Sigmoid colon (tissue), 7 donors: Measurements from ENCODE around the gene SSR1. TPM values are rescaled to one million over a fixed set of nuclear protein-coding genes. Genes with fewer than 3 reads are reported as not detected.
"Not testable (repeated sequence)": the region's sequence is repeated elsewhere in the genome, so short reads cannot be mapped to it uniquely, and the experiment has no call there.

Source experiments
- DNase-seq: peaks from one replicate; pipeline ENCODE4 v3.0.0-alpha.2; 2019
- H3K27ac ChIP-seq, 4 donors: fragments of 200-600 bp; sonication (generic); one replicate each; pipeline ENCODE4 v1.5.1; 2016 to 2019; ENCODE audit warnings: mild to moderate bottlenecking in 1 of 4
- H3K27me3 ChIP-seq, 3 donors: fragments of 200-600 bp; sonication (generic); one replicate each; pipeline ENCODE4 v1.5.1; 2019; ENCODE audit warnings: mild to moderate bottlenecking in 1 of 3
- H3K36me3 ChIP-seq, 4 donors: fragments of 200-600 bp; sonication (generic); one replicate each; pipeline ENCODE4 v1.5.1; 2016 to 2019
- H3K4me1 ChIP-seq, 4 donors: fragments of 200-600 bp; sonication (generic); one replicate each; pipeline ENCODE4 v1.5.1; 2017 to 2019
- H3K4me3 ChIP-seq, 4 donors: fragments of 200-600 bp; sonication (generic); one replicate each; pipeline ENCODE4 v1.5.1; 2017 to 2019; ENCODE audit warnings: mild to moderate bottlenecking in 2 of 4, moderate library complexity in 1 of 4
- H3K9me3 ChIP-seq, 4 donors: fragments of 200-600 bp in 3 of 4; sonication (generic) in 3 of 4; one replicate each; pipeline versions ENCODE4 v1.5.1 to v1.6.1; 2013 to 2019
- CTCF ChIP-seq, 4 experiments: fragments of 450-650 bp in 3 of 4; fragments of 200-600 bp in 1 of 4; IDR thresholded peaks; one replicate each; pipeline ENCODE4 v1.5.1; 2016 to 2019; ENCODE audit warnings: antibody characterized with exemption in 4 of 4, mild to moderate bottlenecking in 3 of 4, moderate library complexity in 2 of 4
- EP300 ChIP-seq, 4 donors: sonication (generic); formaldehyde crosslinking; IDR thresholded peaks; one replicate each; pipeline ENCODE4 v1.6.1; 2017; ENCODE audit warnings: antibody characterized with exemption in 4 of 4
- POLR2A ChIP-seq, 2 donors: fragments of 450-650 bp; IDR thresholded peaks; one replicate each; pipeline ENCODE4 v1.6.1; 2016; ENCODE audit warnings: antibody characterized with exemption in 2 of 2, mild to moderate bottlenecking in 2 of 2, moderate library complexity in 2 of 2
- POLR2AphosphoS5 ChIP-seq, 4 donors: sonication (generic); formaldehyde crosslinking; IDR thresholded peaks; one replicate each; pipeline ENCODE4 v1.6.1; 2017; ENCODE audit warnings: antibody characterized with exemption in 4 of 4
- WGBS, 2 donors: extraction: QIAGEN DNeasy Blood & Tissue Kit; methylation state at CpG; one replicate each; pipeline ENCODE4 v1.1.7; 2013; 5-methylcytosine and 5-hydroxymethylcytosine counted together
- intact Hi-C: fragments of 100-400 bp; cut with DNase I; formaldehyde crosslinking; loops from one replicate; pipeline ENCODE4 v1.15.1; 2023
- polyA plus RNA-seq, 3 donors: library from polyadenylated mRNA; stranded (reverse); fragments of 200-250 nt; gene quantifications; one replicate each; pipeline ENCODE4 v1.2.3, GENCODE V29; 2013
- total RNA-seq, 4 donors: library from RNA; depleted of rRNA; stranded (reverse); fragments of >200 nt; gene quantifications; one replicate each; pipeline ENCODE4 v1.1.0, GENCODE V29; 2016
- donor health status: healthy with polysubstance abuse.
- donor health status: Bipolar disorder and iron deficiency.
- donor health status: healthy.

Gene SSR1
- total and polyA plus RNA-seq, 7 donors = 10.8 to 55.1 (median 29.7) TPM

GRCh38 chr6:7276199-7276524 is 36.8 kb downstream of the SSR1 start:
- no peaks in the 10 kb centered on the region for H3K36me3 ChIP-seq
- no peak for TF ChIP-seq POLR2AphosphoS5 (IDR thresholded peaks at IDR 0.05)
- TF ChIP-seq EP300 (IDR thresholded peaks at IDR 0.05) = no peak
- no peak overlapping the region for H3K4me3 ChIP-seq
- no peak overlapping the region for H3K27ac ChIP-seq
- DNase-seq = no peak
- H3K9me3 ChIP-seq = no peaks in the 10 kb centered on the region
- no peaks in the 10 kb centered on the region for H3K27me3 ChIP-seq
- WGBS, 2 donors = 53 to 64% methylated on average over 7 of the region's 7 CpGs
- intact Hi-C loops = loop anchor here (1.0 kb wide), 1 partner anchor 339 kb away; no protein-coding TSS in a partner anchor
- H3K4me1 ChIP-seq = peaks cover 0 to 4% (median 0%) of the 10 kb centered on the region in 4 donors

GRCh38 chr6:7274525-7274924 is 38.5 kb downstream of the SSR1 start:
- H3K36me3 ChIP-seq, DNase-seq, H3K27me3 ChIP-seq, H3K27ac ChIP-seq, intact Hi-C loops, H3K4me1 ChIP-seq, H3K9me3 ChIP-seq, H3K4me3 ChIP-seq: not testable (repeated sequence)
- 91 to 93% methylated on average over 8 of the region's 8 CpGs for WGBS, 2 donors

GRCh38 chr6:7273709-7274108 is 39.3 kb downstream of the SSR1 start:
- peak; percentile 53 for DNase-seq
- no peak overlapping the region for H3K4me3 ChIP-seq
- no peak overlapping the region for H3K27ac ChIP-seq
- H3K36me3 ChIP-seq = no peaks in the 10 kb centered on the region
- 69 to 77% methylated on average over 10 of the region's 10 CpGs for WGBS, 2 donors
- no peaks in the 10 kb centered on the region for H3K27me3 ChIP-seq
- peaks cover 0 to under 1% (median 0%) of the 10 kb centered on the region in 4 donors for H3K4me1 ChIP-seq
- no peaks in the 10 kb centered on the region for H3K9me3 ChIP-seq
- TF ChIP-seq POLR2AphosphoS5 (IDR thresholded peaks at IDR 0.05) = no peak
- TF ChIP-seq POLR2A (IDR thresholded peaks at IDR 0.05) = no peak
- TF ChIP-seq EP300 (IDR thresholded peaks at IDR 0.05) = no peak
- TF ChIP-seq CTCF (IDR thresholded peaks at IDR 0.05) = no peak
- intact Hi-C loops = no loop called here

GRCh38 chr6:7271205-7271534 is 41.8 kb downstream of the SSR1 start:
- no peaks in the 10 kb centered on the region for H3K36me3 ChIP-seq
- peaks cover 0 to 9% (median 3%) of the 10 kb centered on the region in 4 donors for H3K4me1 ChIP-seq
- intact Hi-C loops = no loop called here
- H3K4me3 ChIP-seq = no peak overlapping the region
- H3K27me3 ChIP-seq = no peaks in the 10 kb centered on the region
- peak; percentile 46 for DNase-seq
- WGBS, 2 donors = 74 to 79% methylated on average over 11 of the region's 11 CpGs
- TF ChIP-seq POLR2AphosphoS5 (IDR thresholded peaks at IDR 0.05) = no peak
- no peak for TF ChIP-seq CTCF (IDR thresholded peaks at IDR 0.05)
- no peak for TF ChIP-seq EP300 (IDR thresholded peaks at IDR 0.05)
- TF ChIP-seq POLR2A (IDR thresholded peaks at IDR 0.05) = no peak
- no peaks in the 10 kb centered on the region for H3K9me3 ChIP-seq
- no peak overlapping the region for H3K27ac ChIP-seq

- Histone ChIP-seq H3K4me1 (peaks cover 0 to 9% (median 3%) of the 10 kb centered on the region in 4 donors), H3K27ac (no peak overlapping the region), H3K36me3 (no peaks in the 10 kb centered on the region), H3K27me3 (no peaks in the 10 kb centered on the region), H3K4me3 (no peak overlapping the region), H3K9me3 (no peaks in the 10 kb centered on the region)
- intact Hi-C loops = no loop called here
- WGBS, 2 donors = 84 to 87% methylated on average over 16 of the region's 16 CpGs
- DNase-seq = no peak
- TF ChIP-seq POLR2AphosphoS5 (IDR thresholded peaks at IDR 0.05) = no peak
- no peak for TF ChIP-seq POLR2A (IDR thresholded peaks at IDR 0.05)
- TF ChIP-seq CTCF (IDR thresholded peaks at IDR 0.05) = no peak
- TF ChIP-seq EP300 (IDR thresholded peaks at IDR 0.05) = no peak
Observed at GRCh38 chr6:7270320-7271204, 42.4 kb downstream of the SSR1 start.

- Histone ChIP-seq H3K4me3 (no peak overlapping the region), H3K36me3 (no peaks in the 10 kb centered on the region), H3K27me3 (no peaks in the 10 kb centered on the region), H3K4me1 (peaks cover 0 to 9% (median 3%) of the 10 kb centered on the region in 4 donors), H3K27ac (no peak overlapping the region), H3K9me3 (no peaks in the 10 kb centered on the region)
- no peak for DNase-seq
- TF ChIP-seq CTCF (IDR thresholded peaks at IDR 0.05) = no peak
- WGBS, 2 donors = 91 to 96% methylated on average over 5 of the region's 5 CpGs
- intact Hi-C loops = no loop called here
Observed at GRCh38 chr6:7269816-7270215, 43.2 kb downstream of the SSR1 start.
